Measurements from ENCODE around the gene OCA2. TPM values are rescaled to one million over a fixed set of nuclear protein-coding genes. Genes with fewer than 3 reads are reported as not detected.

The OCA2 gene
- total RNA-seq, 2 experiments from 2014 or later: not detected

GRCh38 chr15:27847775-27848710 is 251.1 kb downstream of the OCA2 start:
- Histone ChIP-seq H3K79me2 (ENCODE audit: insufficient read depth, low read depth, low read length) (no peaks in the 10 kb centered on the region), H3K9me3 (ENCODE audit: low read length) (no peaks in the 10 kb centered on the region), H3K36me3 (ENCODE audit: insufficient read depth, low read length) (no peaks in the 10 kb centered on the region), H3K4me1 (ENCODE audit: insufficient read depth, low read length, poor library complexity, severe bottlenecking) (no peaks in the 10 kb centered on the region), H3K4me3 (ENCODE audit: low read depth, low read length, poor library complexity, severe bottlenecking) (no peak overlapping the region), H3K9me2 (ENCODE audit: insufficient read depth, low read length) (no peaks in the 10 kb centered on the region), H2AFZ (ENCODE audit: low read length) (no peak overlapping the region), H4K20me1 (ENCODE audit: insufficient read depth, low read length) (no peaks in the 10 kb centered on the region), H3K4me2 (ENCODE audit: low read length) (no peak overlapping the region), H3K27ac (ENCODE audit: low read depth, low read length, poor library complexity, severe bottlenecking) (no peak overlapping the region)
- ChIA-PET CTCF (ENCODE audit: unreplicated experiment) (no interaction called here), POLR2A (interaction anchor here (0.6 kb wide), 1 partner anchor 17 kb away, joined by 3 read pairs; no protein-coding TSS in a partner anchor)
- intact Hi-C loops (cut with micrococcal nuclease; ENCODE audit: unreplicated experiment): no loop called here
- no TSS peak for BruUV-seq (replicated peaks)
- DNase-seq (ENCODE audit: low spot score): no peak
- TF ChIP-seq EZH2phosphoT487 (IDR thresholded peaks at IDR 0.05; ENCODE audit: borderline replicate concordance, low read depth, low read length): no peak
- TF ChIP-seq, protein P1, sequence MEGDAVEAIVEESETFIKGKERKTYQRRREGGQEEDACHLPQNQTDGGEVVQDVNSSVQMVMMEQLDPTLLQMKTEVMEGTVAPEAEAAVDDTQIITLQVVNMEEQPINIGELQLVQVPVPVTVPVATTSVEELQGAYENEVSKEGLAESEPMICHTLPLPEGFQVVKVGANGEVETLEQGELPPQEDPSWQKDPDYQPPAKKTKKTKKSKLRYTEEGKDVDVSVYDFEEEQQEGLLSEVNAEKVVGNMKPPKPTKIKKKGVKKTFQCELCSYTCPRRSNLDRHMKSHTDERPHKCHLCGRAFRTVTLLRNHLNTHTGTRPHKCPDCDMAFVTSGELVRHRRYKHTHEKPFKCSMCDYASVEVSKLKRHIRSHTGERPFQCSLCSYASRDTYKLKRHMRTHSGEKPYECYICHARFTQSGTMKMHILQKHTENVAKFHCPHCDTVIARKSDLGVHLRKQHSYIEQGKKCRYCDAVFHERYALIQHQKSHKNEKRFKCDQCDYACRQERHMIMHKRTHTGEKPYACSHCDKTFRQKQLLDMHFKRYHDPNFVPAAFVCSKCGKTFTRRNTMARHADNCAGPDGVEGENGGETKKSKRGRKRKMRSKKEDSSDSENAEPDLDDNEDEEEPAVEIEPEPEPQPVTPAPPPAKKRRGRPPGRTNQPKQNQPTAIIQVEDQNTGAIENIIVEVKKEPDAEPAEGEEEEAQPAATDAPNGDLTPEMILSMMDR (conservative IDR thresholded peaks at IDR 0.05; ENCODE audit: low read length): no peak

GRCh38 chr15:27846722-27847395 is 252.3 kb downstream of the OCA2 start:
- no peaks in the 10 kb centered on the region for H3K9me3 ChIP-seq (ENCODE audit: low read length)
- no TSS peak for BruUV-seq (replicated peaks)
- no peaks in the 10 kb centered on the region for H3K4me1 ChIP-seq (ENCODE audit: insufficient read depth, low read length, poor library complexity, severe bottlenecking)
- intact Hi-C loops (cut with micrococcal nuclease; ENCODE audit: unreplicated experiment): no loop called here
- H2AFZ ChIP-seq (ENCODE audit: low read length): no peak overlapping the region
- TF ChIP-seq, protein P1 (conservative IDR thresholded peaks at IDR 0.05; ENCODE audit: low read length): no peak
- no peak for TF ChIP-seq EZH2phosphoT487 (IDR thresholded peaks at IDR 0.05; ENCODE audit: borderline replicate concordance, low read depth, low read length)
- CTCF ChIA-PET (ENCODE audit: unreplicated experiment): no interaction called here
- POLR2A ChIA-PET: no interaction called here
- no peaks in the 10 kb centered on the region for H3K79me2 ChIP-seq (ENCODE audit: insufficient read depth, low read depth, low read length)
- H4K20me1 ChIP-seq (ENCODE audit: insufficient read depth, low read length): no peaks in the 10 kb centered on the region
- H3K9me2 ChIP-seq (ENCODE audit: insufficient read depth, low read length): no peaks in the 10 kb centered on the region
- no peak overlapping the region for H3K4me3 ChIP-seq (ENCODE audit: low read depth, low read length, poor library complexity, severe bottlenecking)
- H3K27ac ChIP-seq (ENCODE audit: low read depth, low read length, poor library complexity, severe bottlenecking): no peak overlapping the region
- no peak overlapping the region for H3K4me2 ChIP-seq (ENCODE audit: low read length)
- no peaks in the 10 kb centered on the region for H3K36me3 ChIP-seq (ENCODE audit: insufficient read depth, low read length)
- no peak for DNase-seq (ENCODE audit: low spot score)
